ENCODE data around the gene AGPAT1. TPM values are rescaled to one million over a fixed set of nuclear protein-coding genes. Genes with fewer than 3 reads are reported as not detected.

AGPAT1 gene
- total RNA-seq, 1 experiment from 2014 or later: 55.6 TPM

- Histone ChIP-seq H4K20me1 (ENCODE audit: insufficient read depth) (no peaks in the 10 kb centered on the region), H3K79me2 (ENCODE audit: insufficient read depth, low read length) (no peaks in the 10 kb centered on the region), H3K27ac (ENCODE audit: low read depth, low read length) (peak overlapping the region; percentile 99), H3K4me1 (ENCODE audit: control insufficient read depth in 1 of 2, insufficient read depth in 2 of 2, low read length in 2 of 2) (peaks cover 24 to 53% of the 10 kb centered on the region in 2 experiments), H2AFZ (ENCODE audit: low read depth, low read length, poor library complexity, severe bottlenecking) (no peak overlapping the region), H3K9ac (ENCODE audit: low read length) (peak overlapping the region; percentile 97), H3K4me2 (ENCODE audit: low read length) (peak overlapping the region; percentile 89), H3K36me3 (ENCODE audit: control insufficient read depth in 1 of 2, insufficient read depth in 2 of 2, low read length in 2 of 2) (no peaks in the 10 kb centered on the region), H3K4me3 (replicated peaks in 1 of 2; ENCODE audit: low read depth in 1 of 2, low read length in 2 of 2) (peak overlapping the region; percentile 70 to 76), H3K27me3 (ENCODE audit: insufficient read depth, low read length) (no peaks in the 10 kb centered on the region), H3K9me2 (ENCODE audit: insufficient read depth) (no peaks in the 10 kb centered on the region), H3K9me3 (ENCODE audit: control insufficient read depth in 1 of 2, insufficient read depth in 1 of 2, low read depth in 1 of 2, low read length in 2 of 2) (no peaks in the 10 kb centered on the region)
- BruUV-seq (replicated peaks): TSS peak; percentile 93
- RAD21 ChIA-PET (ENCODE audit: low non-redundant PET in 1 of 2, low total read pairs in 2 of 2, uncharacterized antibody in 2 of 2, unreplicated experiment in 2 of 2): interaction anchor here (0.5 to 1.2 kb wide), 4 partner anchors 43 to 68 kb away, joined by 3 to 6 read pairs (median 4); partner anchors contain the start of genes ATF6B (in 1 of the 2) and FKBPL (in 1 of the 2)
- ATAC-seq (peak; percentile 42), DNase-seq (ENCODE audit: low read depth, low spot score) (peak; percentile 73)
- CTCF ChIA-PET: interaction anchor here (0.7 to 1.5 kb wide), 10 partner anchors 10 to 880 kb away, joined by 3 to 18 read pairs (median 4); partner anchors contain the start of genes ABHD16A, FKBPL, HLA-DPB1 and RNF5
- intact Hi-C loops (cut with micrococcal nuclease): loop anchor here (1.0 kb wide), 3 partner anchors 66 to 109 kb away; partner anchors contain the start of gene FKBPL
- POLR2A ChIA-PET: interaction anchor here (0.8 to 1.8 kb wide), 14 partner anchors 9 to 1122 kb away, joined by 3 to 11 read pairs (median 4); partner anchors contain the start of genes AGPAT1, ATF6B, DXO and FKBPL
- TF ChIP-seq MAX (IDR thresholded peaks at IDR 0.05) (no peak), YY1 (IDR thresholded peaks at IDR 0.05; ENCODE audit: extremely low read depth, insufficient replicate concordance, low read depth, low read length) (no peak), TCF7L2 (IDR thresholded peaks at IDR 0.05; ENCODE audit: borderline replicate concordance, extremely low read depth, insufficient read depth, insufficient read length) (peak; percentile 66), ZNF274 (IDR thresholded peaks at IDR 0.05; ENCODE audit: low read depth, low read length) (no peak), FOSL1 (IDR thresholded peaks at IDR 0.05; ENCODE audit: low read depth) (no peak), EZH2 (IDR thresholded peaks at IDR 0.05) (no peak), RAD21 (IDR thresholded peaks at IDR 0.05; ENCODE audit: low read depth) (no peak), EGR1 (IDR thresholded peaks at IDR 0.05; ENCODE audit: low read depth) (no peak), POLR2A (IDR thresholded peaks at IDR 0.05; ENCODE audit: borderline replicate concordance, extremely low read depth, insufficient read depth, insufficient read length) (peak; percentile 25), CEBPB (IDR thresholded peaks at IDR 0.05; ENCODE audit: low read depth) (no peak), REST (IDR thresholded peaks at IDR 0.05; ENCODE audit: low read depth) (no peak), SIN3A (IDR thresholded peaks at IDR 0.05; ENCODE audit: low read depth) (no peak), SRF (IDR thresholded peaks at IDR 0.05; ENCODE audit: low read depth) (no peak), ZFX (IDR thresholded peaks at IDR 0.05) (peak; percentile 87), JUND (IDR thresholded peaks at IDR 0.05) (no peak), EZH2phosphoT487 (IDR thresholded peaks at IDR 0.05; ENCODE audit: borderline replicate concordance) (no peak), ATF3 (IDR thresholded peaks at IDR 0.05) (no peak)
- TF ChIP-seq, protein P1, sequence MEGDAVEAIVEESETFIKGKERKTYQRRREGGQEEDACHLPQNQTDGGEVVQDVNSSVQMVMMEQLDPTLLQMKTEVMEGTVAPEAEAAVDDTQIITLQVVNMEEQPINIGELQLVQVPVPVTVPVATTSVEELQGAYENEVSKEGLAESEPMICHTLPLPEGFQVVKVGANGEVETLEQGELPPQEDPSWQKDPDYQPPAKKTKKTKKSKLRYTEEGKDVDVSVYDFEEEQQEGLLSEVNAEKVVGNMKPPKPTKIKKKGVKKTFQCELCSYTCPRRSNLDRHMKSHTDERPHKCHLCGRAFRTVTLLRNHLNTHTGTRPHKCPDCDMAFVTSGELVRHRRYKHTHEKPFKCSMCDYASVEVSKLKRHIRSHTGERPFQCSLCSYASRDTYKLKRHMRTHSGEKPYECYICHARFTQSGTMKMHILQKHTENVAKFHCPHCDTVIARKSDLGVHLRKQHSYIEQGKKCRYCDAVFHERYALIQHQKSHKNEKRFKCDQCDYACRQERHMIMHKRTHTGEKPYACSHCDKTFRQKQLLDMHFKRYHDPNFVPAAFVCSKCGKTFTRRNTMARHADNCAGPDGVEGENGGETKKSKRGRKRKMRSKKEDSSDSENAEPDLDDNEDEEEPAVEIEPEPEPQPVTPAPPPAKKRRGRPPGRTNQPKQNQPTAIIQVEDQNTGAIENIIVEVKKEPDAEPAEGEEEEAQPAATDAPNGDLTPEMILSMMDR (IDR thresholded peaks at IDR 0.05 in 2 of 3, conservative IDR thresholded peaks at IDR 0.05 in 1 of 3; ENCODE audit: borderline replicate concordance in 1 of 3, insufficient read depth in 1 of 3, low read depth in 2 of 3, low read length in 2 of 3): no peak
Observed at GRCh38 chr6:32195902-32196681, 20.2 kb upstream of the AGPAT1 start.

Data from HCT116 (cell line).